ENCODE data around the gene DAB2. TPM values are rescaled to one million over a fixed set of nuclear protein-coding genes. Genes with fewer than 3 reads are reported as not detected.

Gene DAB2
- total RNA-seq, 2 donors from 2014 or later: 43.7 to 46.4 TPM

DNA sequence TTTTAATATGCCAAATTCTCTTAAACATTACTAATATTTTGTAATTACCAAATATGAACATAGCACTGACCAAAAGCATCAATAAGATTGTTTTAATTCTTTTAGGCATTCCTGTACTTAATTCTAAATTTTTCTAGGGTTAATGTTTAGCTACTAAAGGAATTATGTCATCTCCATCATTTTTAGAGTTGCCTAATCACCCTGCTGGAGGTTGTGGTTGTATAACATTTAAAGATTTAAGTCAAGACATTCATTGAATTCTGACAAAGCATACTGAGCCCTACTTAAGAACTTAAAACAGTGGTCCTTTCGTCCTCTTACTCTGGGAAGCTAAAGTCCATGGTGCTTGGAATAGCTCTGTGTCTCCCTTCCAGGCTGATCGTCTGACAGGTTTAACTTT, 28.1 kb upstream of the DAB2 start:
- Histone ChIP-seq H3K9me3 (no peaks in the 10 kb centered on the region), H3K36me3 (no peaks in the 10 kb centered on the region), H3K27ac (no peak overlapping the region), H3K4me1 (no peaks in the 10 kb centered on the region), H3K27me3 (no peaks in the 10 kb centered on the region), H3K4me3 (no peak overlapping the region), H3K9ac (ENCODE audit: low read depth in 2 of 2, low read length in 2 of 2) (no peak overlapping the region)
- TF ChIP-seq, protein P1, sequence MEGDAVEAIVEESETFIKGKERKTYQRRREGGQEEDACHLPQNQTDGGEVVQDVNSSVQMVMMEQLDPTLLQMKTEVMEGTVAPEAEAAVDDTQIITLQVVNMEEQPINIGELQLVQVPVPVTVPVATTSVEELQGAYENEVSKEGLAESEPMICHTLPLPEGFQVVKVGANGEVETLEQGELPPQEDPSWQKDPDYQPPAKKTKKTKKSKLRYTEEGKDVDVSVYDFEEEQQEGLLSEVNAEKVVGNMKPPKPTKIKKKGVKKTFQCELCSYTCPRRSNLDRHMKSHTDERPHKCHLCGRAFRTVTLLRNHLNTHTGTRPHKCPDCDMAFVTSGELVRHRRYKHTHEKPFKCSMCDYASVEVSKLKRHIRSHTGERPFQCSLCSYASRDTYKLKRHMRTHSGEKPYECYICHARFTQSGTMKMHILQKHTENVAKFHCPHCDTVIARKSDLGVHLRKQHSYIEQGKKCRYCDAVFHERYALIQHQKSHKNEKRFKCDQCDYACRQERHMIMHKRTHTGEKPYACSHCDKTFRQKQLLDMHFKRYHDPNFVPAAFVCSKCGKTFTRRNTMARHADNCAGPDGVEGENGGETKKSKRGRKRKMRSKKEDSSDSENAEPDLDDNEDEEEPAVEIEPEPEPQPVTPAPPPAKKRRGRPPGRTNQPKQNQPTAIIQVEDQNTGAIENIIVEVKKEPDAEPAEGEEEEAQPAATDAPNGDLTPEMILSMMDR (IDR thresholded peaks at IDR 0.05): no peak
- intact Hi-C loops (cut with DNase I): no loop called here
- no peak for DNase-seq

DNA sequence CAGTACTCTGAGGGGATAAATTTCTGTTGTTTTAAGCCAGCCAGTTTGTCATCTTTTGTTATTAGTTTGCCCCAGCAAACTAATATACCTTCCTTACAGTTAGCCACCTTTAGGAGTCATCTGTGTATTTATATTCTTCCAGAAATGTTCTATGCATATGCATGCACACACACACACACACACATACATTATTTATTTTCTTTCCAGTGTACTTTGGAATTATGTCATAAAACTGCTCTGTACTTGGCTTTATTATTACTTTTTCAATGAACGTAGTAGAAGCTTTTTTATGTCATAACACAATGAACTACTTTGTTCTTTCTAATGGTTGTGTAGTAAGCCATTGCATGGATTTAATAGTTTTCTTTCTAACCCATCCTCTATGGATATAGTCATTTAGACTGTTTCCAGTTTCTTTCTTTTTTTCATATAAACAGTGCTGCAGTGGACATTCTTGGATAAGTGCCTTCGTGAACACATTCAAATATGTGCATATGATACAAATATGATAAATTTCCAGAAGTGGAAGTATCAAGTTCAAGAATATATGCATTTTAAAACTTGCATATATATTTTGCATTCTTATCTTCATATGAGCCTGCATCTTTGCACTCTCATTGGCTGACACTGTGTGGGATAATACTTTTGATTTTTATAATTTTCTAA, 26.6 kb upstream of the DAB2 start:
- intact Hi-C loops (cut with DNase I): no loop called here
- Histone ChIP-seq H3K27me3 (no peaks in the 10 kb centered on the region), H3K27ac (peak overlapping the region; percentile 17), H3K36me3 (no peaks in the 10 kb centered on the region), H3K4me1 (no peaks in the 10 kb centered on the region), H3K9me3 (no peaks in the 10 kb centered on the region), H3K9ac (ENCODE audit: low read depth in 2 of 2, low read length in 2 of 2) (no peak overlapping the region), H3K4me3 (no peak overlapping the region)
- no peak for DNase-seq
- TF ChIP-seq, protein P1 (IDR thresholded peaks at IDR 0.05): no peak

DNA sequence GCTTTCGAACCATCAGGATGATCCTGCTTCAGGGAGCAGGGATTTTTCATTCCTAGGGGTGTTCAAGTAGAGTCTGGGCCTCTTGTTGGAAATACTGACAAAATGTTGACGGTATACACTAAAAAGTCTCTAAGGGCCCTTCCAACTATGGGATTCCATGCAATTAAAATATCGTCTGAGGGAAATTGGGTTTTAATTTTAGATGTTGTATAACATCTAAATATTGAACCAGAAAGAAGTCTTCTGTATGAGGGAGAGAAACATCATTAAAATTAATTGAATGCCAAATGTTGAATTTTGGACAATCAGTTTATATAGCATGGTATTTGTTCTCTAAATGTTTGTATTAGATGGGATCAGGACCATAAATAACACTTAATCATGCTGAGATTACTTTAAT, 25.7 kb upstream of the DAB2 start:
- H3K27ac ChIP-seq: no peak overlapping the region

DNA sequence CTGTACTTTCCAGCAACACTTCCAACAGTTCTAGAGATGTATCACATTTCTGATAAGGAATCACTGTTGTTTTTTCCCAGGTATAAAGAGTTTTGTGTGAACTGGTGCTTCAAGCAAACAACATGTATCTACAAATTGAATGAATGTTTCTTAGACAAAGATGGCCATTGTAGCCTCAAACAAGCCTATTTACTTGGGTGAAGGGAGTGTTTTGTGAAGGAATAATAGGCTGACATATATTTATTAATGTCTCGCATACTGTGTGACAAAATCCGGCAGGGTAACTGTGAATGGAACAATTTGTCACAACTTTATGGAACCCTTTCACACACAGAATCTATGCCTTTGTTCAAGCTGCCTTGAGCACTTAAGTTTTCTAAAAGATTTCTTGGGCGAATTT, 24.8 kb upstream of the DAB2 start:
- no peaks in the 10 kb centered on the region for H3K36me3 ChIP-seq
- no peaks in the 10 kb centered on the region for H3K4me1 ChIP-seq
- intact Hi-C loops (cut with DNase I): no loop called here
- no peaks in the 10 kb centered on the region for H3K27me3 ChIP-seq
- TF ChIP-seq, protein P1 (IDR thresholded peaks at IDR 0.05): no peak
- DNase-seq: no peak
- H3K9ac ChIP-seq (ENCODE audit: low read depth in 2 of 2, low read length in 2 of 2): no peak overlapping the region
- H3K4me3 ChIP-seq: no peak overlapping the region
- no peaks in the 10 kb centered on the region for H3K9me3 ChIP-seq
- H3K27ac ChIP-seq: no peak overlapping the region

More for the DNA sequence above, 25.7 kb upstream of the DAB2 start:
- no peak overlapping the region for H3K4me3 ChIP-seq
- intact Hi-C loops (cut with DNase I): no loop called here
- no peak for DNase-seq
- H3K9me3 ChIP-seq: no peaks in the 10 kb centered on the region
- H3K36me3 ChIP-seq: no peaks in the 10 kb centered on the region
- no peak overlapping the region for H3K9ac ChIP-seq (ENCODE audit: low read depth in 2 of 2, low read length in 2 of 2)
- no peaks in the 10 kb centered on the region for H3K4me1 ChIP-seq
- TF ChIP-seq, protein P1 (IDR thresholded peaks at IDR 0.05): no peak
- no peaks in the 10 kb centered on the region for H3K27me3 ChIP-seq

GRCh38 chr5:39448506-39449128, 23.8 kb upstream of the DAB2 start:
- H3K27ac ChIP-seq: peak overlapping the region; percentile 56

More at GRCh38 chr5:39448506-39449128, 23.8 kb upstream of the DAB2 start:
- intact Hi-C loops (cut with DNase I): no loop called here
- no peak overlapping the region for H3K9ac ChIP-seq (ENCODE audit: low read depth in 2 of 2, low read length in 2 of 2)
- peak; percentile 57 for DNase-seq
- TF ChIP-seq, protein P1 (IDR thresholded peaks at IDR 0.05): no peak
- no peak overlapping the region for H3K4me3 ChIP-seq
- no peaks in the 10 kb centered on the region for H3K36me3 ChIP-seq
- no peaks in the 10 kb centered on the region for H3K4me1 ChIP-seq
- H3K9me3 ChIP-seq: no peaks in the 10 kb centered on the region
- H3K27me3 ChIP-seq: no peaks in the 10 kb centered on the region
